Neural cell (in vitro differentiated cells): ENCODE results near the gene MECP2. TPM values are rescaled to one million over a fixed set of nuclear protein-coding genes. Genes with fewer than 3 reads are reported as not detected.
A peak's percentile ranks its signal among the peaks of the same experiment; 100 is the strongest.

Experiments used
- H2AFZ ChIP-seq: fragments of 200-600, 300-800 bp; sonication (generic), shearing (Covaris generic); 2 replicates; pipeline ENCODE4 v1.6.0; 2014; ENCODE audit warnings: low read depth, mild to moderate bottlenecking, antibody characterized with exemption, low read length, moderate library complexity
- H3F3A ChIP-seq: fragments of 200-600 bp; shearing (Covaris generic); 2 replicates; pipeline ENCODE4 v1.6.1; 2016; ENCODE audit warnings: mild to moderate bottlenecking, moderate library complexity, mixed read lengths, antibody characterized with exemption, low read length; ENCODE audit not compliant: insufficient read depth, poor library complexity, severe bottlenecking
- H3K27ac ChIP-seq: fragments of 200-600, 300-800 bp; sonication (generic), shearing (Covaris generic); 2 replicates; pipeline ENCODE4 v1.5.1; 2014; ENCODE audit warnings: mild to moderate bottlenecking, low read length, moderate library complexity
- H3K27me3 ChIP-seq: fragments of 300-800, 200-600 bp; sonication (generic), shearing (Covaris generic); 2 replicates; pipeline ENCODE4 v1.6.0; 2014; ENCODE audit warnings: mild to moderate bottlenecking, low read depth, low read length, moderate library complexity; ENCODE audit not compliant: insufficient read depth
- H3K36me3 ChIP-seq: fragments of 300-800, 200-600 bp; sonication (generic), shearing (Covaris generic); 2 replicates; pipeline ENCODE4 v1.5.1; 2014; ENCODE audit warnings: mild to moderate bottlenecking, antibody characterized with exemption, low read length, moderate library complexity; ENCODE audit not compliant: insufficient read depth
- H3K4me2 ChIP-seq: fragments of 300-800, 200-600 bp; sonication (generic), shearing (Covaris generic); 2 replicates; pipeline ENCODE4 v1.6.0; 2014; ENCODE audit warnings: mild to moderate bottlenecking, low read length
- H3K4me3 ChIP-seq: fragments of 300-800, 200-600 bp; sonication (generic), shearing (Covaris generic); 2 replicates; pipeline ENCODE4 v1.5.1; 2014; ENCODE audit warnings: mild to moderate bottlenecking, low read length, moderate library complexity
- H3K79me2 ChIP-seq: fragments of 200-600 bp; shearing (Covaris generic); replicated peaks from 2 replicates; pipeline ENCODE4 v1.6.0; 2014; ENCODE audit warnings: mild to moderate bottlenecking, low read length, moderate library complexity; ENCODE audit not compliant: insufficient read depth
- H3K9ac ChIP-seq: fragments of 300-800, 200-600 bp; sonication (generic), shearing (Covaris generic); 2 replicates; pipeline ENCODE4 v1.6.1; 2016; ENCODE audit warnings: mild to moderate bottlenecking, low read length, mixed read lengths
- H3K9me2 ChIP-seq: fragments of 200-600 bp; shearing (Covaris generic); 2 replicates; pipeline ENCODE4 v1.6.1; 2016; ENCODE audit warnings: mild to moderate bottlenecking, low read length, mixed read lengths; ENCODE audit not compliant: insufficient read depth
- H3K9me3 ChIP-seq: fragments of 200-600, 300-800 bp; sonication (generic), shearing (Covaris generic); 2 replicates; pipeline ENCODE4 v1.6.1; 2016; ENCODE audit warnings: mild to moderate bottlenecking, mixed run types, low read length, moderate library complexity, mixed read lengths
- H4K20me1 ChIP-seq: fragments of 200-600 bp; shearing (Covaris generic); 2 replicates; pipeline ENCODE4 v1.6.1; 2016; ENCODE audit warnings: mild to moderate bottlenecking, mixed run types; ENCODE audit not compliant: insufficient read depth
- EP300 ChIP-seq: fragments of 450-650 bp; conservative IDR thresholded peaks from 2 replicates; pipeline ENCODE4 v1.6.1; 2014; ENCODE audit warnings: antibody characterized with exemption, mild to moderate bottlenecking, moderate library complexity; ENCODE audit not compliant: poor library complexity, severe bottlenecking
- EZH2 ChIP-seq: fragments of 200-600, 300-800 bp; shearing (Covaris generic), sonication (generic); IDR thresholded peaks from 2 replicates; pipeline ENCODE4 v1.6.1; 2014; ENCODE audit warnings: antibody characterized with exemption, low read length, borderline replicate concordance, mild to moderate bottlenecking; ENCODE audit not compliant: insufficient read depth, poor library complexity, severe bottlenecking
- MXI1 ChIP-seq: fragments of 450-650 bp; conservative IDR thresholded peaks from 2 replicates; pipeline ENCODE4 v1.6.1; 2014; ENCODE audit warnings: antibody characterized with exemption, mild to moderate bottlenecking; ENCODE audit not compliant: poor library complexity, severe bottlenecking
- POLR2AphosphoS5 ChIP-seq: IDR thresholded peaks from 2 replicates; pipeline ENCODE4 v1.6.1; 2012
- RAD21 ChIP-seq: fragments of 450-650 bp; conservative IDR thresholded peaks from 2 replicates; pipeline ENCODE4 v1.6.1; 2014; ENCODE audit warnings: antibody characterized with exemption, mild to moderate bottlenecking, moderate library complexity
- SMC3 ChIP-seq: fragments of 450-650 bp; conservative IDR thresholded peaks from 2 replicates; pipeline ENCODE4 v1.6.1; 2014; ENCODE audit warnings: antibody characterized with exemption, mild to moderate bottlenecking, moderate library complexity; ENCODE audit not compliant: poor library complexity
- polyA plus RNA-seq: library from polyadenylated mRNA; depleted of rRNA; stranded (reverse); fragments of >200 nt; gene quantifications from 2 replicates; pipeline ENCODE4 v1.2.3, GENCODE V29; 2014
- TF ChIP-seq, protein P1 (sequence below): fragments of 450-650 bp; IDR thresholded peaks from 2 replicates; pipeline ENCODE4 v1.5.1; 2014; ENCODE audit warnings: antibody characterized with exemption, mild to moderate bottlenecking, moderate library complexity; ENCODE audit not compliant: poor library complexity, severe bottlenecking

MECP2 gene
- polyA plus RNA-seq, 1 donor from 2014 or later: 14.5 TPM

- H3K36me3 ChIP-seq: no peaks in the 10 kb centered on the region
- no peaks in the 10 kb centered on the region for H3F3A ChIP-seq
- no peaks in the 10 kb centered on the region for H3K9me2 ChIP-seq
- H3K9me3 ChIP-seq: no peaks in the 10 kb centered on the region
- no peak overlapping the region for H3K4me2 ChIP-seq
- H3K9ac ChIP-seq: no peak overlapping the region
- no peaks in the 10 kb centered on the region for H4K20me1 ChIP-seq
- no peak overlapping the region for H2AFZ ChIP-seq
- H3K27me3 ChIP-seq: no peaks in the 10 kb centered on the region
- TF ChIP-seq, protein P1, sequence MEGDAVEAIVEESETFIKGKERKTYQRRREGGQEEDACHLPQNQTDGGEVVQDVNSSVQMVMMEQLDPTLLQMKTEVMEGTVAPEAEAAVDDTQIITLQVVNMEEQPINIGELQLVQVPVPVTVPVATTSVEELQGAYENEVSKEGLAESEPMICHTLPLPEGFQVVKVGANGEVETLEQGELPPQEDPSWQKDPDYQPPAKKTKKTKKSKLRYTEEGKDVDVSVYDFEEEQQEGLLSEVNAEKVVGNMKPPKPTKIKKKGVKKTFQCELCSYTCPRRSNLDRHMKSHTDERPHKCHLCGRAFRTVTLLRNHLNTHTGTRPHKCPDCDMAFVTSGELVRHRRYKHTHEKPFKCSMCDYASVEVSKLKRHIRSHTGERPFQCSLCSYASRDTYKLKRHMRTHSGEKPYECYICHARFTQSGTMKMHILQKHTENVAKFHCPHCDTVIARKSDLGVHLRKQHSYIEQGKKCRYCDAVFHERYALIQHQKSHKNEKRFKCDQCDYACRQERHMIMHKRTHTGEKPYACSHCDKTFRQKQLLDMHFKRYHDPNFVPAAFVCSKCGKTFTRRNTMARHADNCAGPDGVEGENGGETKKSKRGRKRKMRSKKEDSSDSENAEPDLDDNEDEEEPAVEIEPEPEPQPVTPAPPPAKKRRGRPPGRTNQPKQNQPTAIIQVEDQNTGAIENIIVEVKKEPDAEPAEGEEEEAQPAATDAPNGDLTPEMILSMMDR: no peak
- TF ChIP-seq EP300: no peak
- no peak for TF ChIP-seq MXI1
- H3K4me3 ChIP-seq: no peak overlapping the region
- no peaks in the 10 kb centered on the region for H3K79me2 ChIP-seq
- no peak overlapping the region for H3K27ac ChIP-seq
Measured at GRCh38 chrX:154015581-154016264, 81.8 kb downstream of the MECP2 start.

GRCh38 chrX:154014429-154015380 is 82.8 kb downstream of the MECP2 start:
- Histone ChIP-seq H3K4me3 (no peak overlapping the region), H3K79me2 (no peaks in the 10 kb centered on the region), H3K9me2 (no peaks in the 10 kb centered on the region), H3K27me3 (no peaks in the 10 kb centered on the region), H3K4me2 (no peak overlapping the region), H3K9me3 (no peaks in the 10 kb centered on the region), H3K9ac (no peak overlapping the region), H4K20me1 (no peaks in the 10 kb centered on the region), H3K27ac (no peak overlapping the region), H2AFZ (no peak overlapping the region), H3F3A (no peaks in the 10 kb centered on the region), H3K36me3 (no peaks in the 10 kb centered on the region)
- TF ChIP-seq SMC3 (no peak), POLR2AphosphoS5 (no peak)

DNA sequence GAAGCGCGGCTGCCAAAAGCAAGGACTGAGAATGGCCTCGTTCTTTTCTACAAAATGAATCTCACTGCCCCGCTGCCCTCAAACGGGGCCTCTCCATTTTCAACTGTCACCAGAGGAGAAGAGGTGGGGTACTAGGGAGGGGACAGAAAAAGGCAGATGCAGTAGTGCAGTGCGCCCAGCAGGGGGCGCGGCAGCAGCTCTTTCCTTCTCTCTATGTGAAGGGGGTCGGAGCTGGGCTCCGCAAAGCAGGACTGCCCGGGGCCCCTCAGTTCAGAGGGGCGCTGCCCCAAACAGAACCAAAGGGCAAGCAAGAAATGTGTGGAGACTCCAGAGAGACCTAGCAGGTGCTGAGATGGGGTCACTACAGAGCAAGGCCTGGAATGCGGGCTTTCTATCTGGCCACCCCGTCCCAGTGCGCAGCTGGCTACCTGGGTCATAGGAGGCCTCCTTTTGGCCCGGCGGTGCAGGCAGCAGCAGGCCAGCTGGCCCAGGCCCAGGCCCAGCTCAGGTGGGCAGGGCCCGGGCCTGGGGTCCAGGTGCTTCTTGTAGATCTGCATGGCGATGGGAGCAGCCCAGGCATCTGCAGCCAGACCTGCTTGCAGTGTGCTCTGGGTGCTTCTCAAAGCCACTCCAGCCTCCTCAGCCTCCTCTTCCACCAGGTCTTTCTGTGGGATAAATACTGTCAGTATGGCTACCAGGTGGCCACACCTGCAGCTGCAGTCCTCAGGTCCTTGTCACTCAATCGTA is 83.7 kb downstream of the MECP2 start:
- Histone ChIP-seq H3K27ac (no peak overlapping the region), H3K9me3 (no peaks in the 10 kb centered on the region), H3K79me2 (no peaks in the 10 kb centered on the region), H3K9ac (no peak overlapping the region), H3K4me2 (no peak overlapping the region), H4K20me1 (no peaks in the 10 kb centered on the region), H3K4me3 (no peak overlapping the region), H3F3A (no peaks in the 10 kb centered on the region), H2AFZ (no peak overlapping the region), H3K9me2 (no peaks in the 10 kb centered on the region), H3K27me3 (no peaks in the 10 kb centered on the region), H3K36me3 (no peaks in the 10 kb centered on the region)
- TF ChIP-seq SMC3 (peak; percentile 66), RAD21 (peak; percentile 58), EZH2 (no peak), EP300 (no peak)
- TF ChIP-seq, protein P1: peak; percentile 72
